HG02623 (cell line): ENCODE measurements around the gene SMOC1.

ENCODE experiments used
- ATAC-seq: cut with Tn5 transposase; IDR thresholded peaks from one replicate; pipeline ENCODE4 v1.9.1; 2021; ENCODE audit warnings: moderate library complexity; ENCODE audit not compliant: unreplicated experiment

Gene SMOC1

GRCh38 chr14:69861025-69861569 is 18.1 kb upstream of the SMOC1 start:
- ATAC-seq: no peak

- no peak for ATAC-seq
These were observed 16.1 kb upstream of the SMOC1 start for GRCh38 chr14:69863083-69863482.

GRCh38 chr14:69865701-69866365 is 13.4 kb upstream of the SMOC1 start:
- no peak for ATAC-seq

- ATAC-seq: no peak
These were observed 10.8 kb upstream of the SMOC1 start for GRCh38 chr14:69868363-69868963.

- no peak for ATAC-seq
These were observed 8.6 kb upstream of the SMOC1 start for GRCh38 chr14:69870613-69871012.

GRCh38 chr14:69873877-69874780 is 5.1 kb upstream of the SMOC1 start:
- ATAC-seq: no peak

- ATAC-seq: no peak
These were observed 2.9 kb upstream of the SMOC1 start for GRCh38 chr14:69876221-69876847.

- ATAC-seq: no peak
These were observed 2.3 kb upstream of the SMOC1 start for GRCh38 chr14:69876848-69877306.

GRCh38 chr14:69877492-69877891 is 1.7 kb upstream of the SMOC1 start:
- no peak for ATAC-seq

GRCh38 chr14:69878251-69878650 is 965 bp upstream of the SMOC1 start:
- ATAC-seq: no peak

GRCh38 chr14:69880044-69880487 is 850 bp downstream of the SMOC1 start:
- no peak for ATAC-seq

GRCh38 chr14:69880893-69881292 is 1.7 kb downstream of the SMOC1 start:
- ATAC-seq: no peak

GRCh38 chr14:69882116-69882864 is 3.1 kb downstream of the SMOC1 start:
- no peak for ATAC-seq

GRCh38 chr14:69882915-69883314 is 3.7 kb downstream of the SMOC1 start:
- no peak for ATAC-seq

- no peak for ATAC-seq
These were observed 7.4 kb downstream of the SMOC1 start for GRCh38 chr14:69886453-69887242.

- ATAC-seq: no peak
These were observed 8.8 kb downstream of the SMOC1 start for GRCh38 chr14:69887740-69888657.

- no peak for ATAC-seq
These were observed 12.2 kb downstream of the SMOC1 start for GRCh38 chr14:69891422-69891821.

- ATAC-seq: no peak
These were observed 15.9 kb downstream of the SMOC1 start for GRCh38 chr14:69895109-69895508.
